ENCODE results near the gene RAB7B. TPM values are rescaled to one million over a fixed set of nuclear protein-coding genes. Genes with fewer than 3 reads are reported as not detected.

Gene RAB7B
- total RNA-seq, 4 donors from 2014 or later = 0.26 to 22.5 (median 8.0) TPM

DNA sequence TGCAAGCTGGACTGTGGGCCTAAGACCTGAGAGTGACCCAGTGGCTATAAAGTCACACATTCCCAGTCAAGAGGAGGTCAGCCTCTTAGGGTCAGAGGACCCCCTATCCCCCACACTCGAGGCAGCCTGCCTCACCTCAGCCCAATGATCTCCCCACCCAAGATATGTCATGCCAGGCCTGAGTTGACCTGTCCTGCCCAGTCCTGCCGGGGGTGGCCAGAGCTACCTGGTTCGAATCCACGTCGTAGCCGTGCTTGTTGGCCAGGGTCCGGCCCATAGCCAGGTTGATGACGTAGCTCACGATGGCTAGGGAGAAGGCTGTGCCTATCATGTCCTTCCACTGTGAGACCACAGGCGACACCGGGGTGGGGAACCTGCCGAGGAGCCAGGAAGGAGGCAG, 75.5 kb downstream of the RAB7B start:
- Histone ChIP-seq H3K36me3 (no peaks in the 10 kb centered on the region), H3K4me1 (no peaks in the 10 kb centered on the region), H3K27me3 (no peaks in the 10 kb centered on the region), H3K27ac (no peak overlapping the region), H3K9me3 (no peaks in the 10 kb centered on the region), H3K4me3 (no peak overlapping the region)
- no peak for TF ChIP-seq POLR2A (IDR thresholded peaks at IDR 0.05)
- TF ChIP-seq, protein P1, sequence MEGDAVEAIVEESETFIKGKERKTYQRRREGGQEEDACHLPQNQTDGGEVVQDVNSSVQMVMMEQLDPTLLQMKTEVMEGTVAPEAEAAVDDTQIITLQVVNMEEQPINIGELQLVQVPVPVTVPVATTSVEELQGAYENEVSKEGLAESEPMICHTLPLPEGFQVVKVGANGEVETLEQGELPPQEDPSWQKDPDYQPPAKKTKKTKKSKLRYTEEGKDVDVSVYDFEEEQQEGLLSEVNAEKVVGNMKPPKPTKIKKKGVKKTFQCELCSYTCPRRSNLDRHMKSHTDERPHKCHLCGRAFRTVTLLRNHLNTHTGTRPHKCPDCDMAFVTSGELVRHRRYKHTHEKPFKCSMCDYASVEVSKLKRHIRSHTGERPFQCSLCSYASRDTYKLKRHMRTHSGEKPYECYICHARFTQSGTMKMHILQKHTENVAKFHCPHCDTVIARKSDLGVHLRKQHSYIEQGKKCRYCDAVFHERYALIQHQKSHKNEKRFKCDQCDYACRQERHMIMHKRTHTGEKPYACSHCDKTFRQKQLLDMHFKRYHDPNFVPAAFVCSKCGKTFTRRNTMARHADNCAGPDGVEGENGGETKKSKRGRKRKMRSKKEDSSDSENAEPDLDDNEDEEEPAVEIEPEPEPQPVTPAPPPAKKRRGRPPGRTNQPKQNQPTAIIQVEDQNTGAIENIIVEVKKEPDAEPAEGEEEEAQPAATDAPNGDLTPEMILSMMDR (IDR thresholded peaks at IDR 0.05) = no peak
- intact Hi-C loops (cut with DNase I; ENCODE audit: low total_unique reads) = no loop called here
- no peak for DNase-seq

DNA sequence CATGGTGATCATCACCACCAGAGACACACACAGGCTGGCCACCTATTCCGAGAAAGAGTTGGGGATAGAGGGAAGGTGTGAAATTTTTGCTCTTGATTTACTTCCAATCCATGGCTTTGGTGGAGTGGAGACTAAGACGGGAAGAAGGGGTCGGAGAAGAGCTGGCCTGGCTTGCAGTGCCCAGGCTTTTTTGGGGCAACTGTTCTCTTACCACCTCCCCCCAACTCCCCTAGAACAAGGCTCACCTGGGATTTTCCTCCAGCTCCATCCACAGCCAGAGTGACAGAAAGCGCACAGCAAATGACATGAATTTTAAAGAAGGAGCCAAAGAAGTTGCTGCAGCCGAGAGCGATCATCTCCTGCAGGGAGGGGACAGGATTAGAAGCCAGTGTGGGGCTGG, 75.9 kb downstream of the RAB7B start:
- DNase-seq = peak in 1 of 2 donors; percentile 1
- Histone ChIP-seq H3K36me3 (no peaks in the 10 kb centered on the region), H3K4me1 (no peaks in the 10 kb centered on the region), H3K4me3 (no peak overlapping the region), H3K9me3 (no peaks in the 10 kb centered on the region), H3K27me3 (no peaks in the 10 kb centered on the region), H3K27ac (no peak overlapping the region)
- TF ChIP-seq, protein P1 (IDR thresholded peaks at IDR 0.05) = no peak
- TF ChIP-seq POLR2A (IDR thresholded peaks at IDR 0.05) = no peak
- intact Hi-C loops (cut with DNase I; ENCODE audit: low total_unique reads) = no loop called here

Other genes with a start within 250 kb of the RAB7B start
- gene RAB29, start 227.9 kb downstream of the RAB7B start, total RNA-seq = 10 to 100 TPM in 3 of 4 donors, 1 to 10 TPM in 1; 6.8 to 27.9 (median 12.1) TPM
- 10 to 100 TPM in 3 of 4 donors, 1 to 10 TPM in 1; 1.0 to 35.4 (median 23.5) TPM for gene SLC41A1, start 190.2 kb downstream of the RAB7B start, total RNA-seq
- gene PM20D1, start 153.3 kb downstream of the RAB7B start, total RNA-seq = under 1 TPM in 2 of 4 donors, not detected in 2; 0.59 to 0.69 TPM
- gene SLC26A9, start 59.9 kb downstream of the RAB7B start, total RNA-seq = not detected
- under 1 TPM in 1 of 4 donors, not detected in 3; 0.21 TPM for gene CTSE, start 20.5 kb upstream of the RAB7B start, total RNA-seq
- gene RHEX, start 49.8 kb upstream of the RAB7B start, total RNA-seq = 1 to 10 TPM in 3 of 4 donors, not detected in 1; 3.6 to 6.4 (median 5.6) TPM
- gene AVPR1B, start 114.0 kb upstream of the RAB7B start, total RNA-seq = under 1 TPM in 2 of 4 donors, not detected in 2; 0.18 to 0.62 TPM
- gene FAM72A, start 199.4 kb upstream of the RAB7B start, total RNA-seq = 1 to 10 TPM in 1 of 4 donors, under 1 TPM in 1, not detected in 2; 0.29 to 2.7 TPM
- gene SRGAP2, start 200.1 kb upstream of the RAB7B start, total RNA-seq = 10 to 100 TPM; 10.5 to 91.8 (median 42.6) TPM

Measured in uterus (tissue), 4 donors.